Measurements from ENCODE around the gene POMGNT1. TPM values are rescaled to one million over a fixed set of nuclear protein-coding genes. Genes with fewer than 3 reads are reported as not detected.

POMGNT1 gene
- total RNA-seq, 1 donor from 2014 or later, result 26.6 TPM

DNA sequence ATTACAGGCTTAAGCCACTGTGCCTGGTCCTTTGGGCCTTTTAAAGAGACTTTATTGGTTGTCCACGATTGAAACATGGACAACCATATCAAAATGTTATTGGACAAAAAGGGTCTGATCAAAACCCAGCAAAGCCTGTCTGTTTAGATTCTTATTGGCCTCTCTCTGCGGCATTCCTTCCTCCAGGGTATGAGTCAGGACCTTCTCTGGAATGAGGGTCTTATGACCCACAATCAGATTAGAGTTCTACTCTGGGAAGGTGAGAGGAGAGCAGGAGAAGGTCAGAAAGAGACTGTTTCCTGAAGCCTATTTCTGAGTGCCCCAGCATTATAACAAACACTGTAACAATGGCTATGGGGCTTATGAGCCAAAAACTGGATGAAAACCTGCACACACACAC is 12.8 kb upstream of the POMGNT1 start:
- peak in 1 of 2 donors; percentile 19 for DNase-seq (ENCODE audit: low read depth in 2 of 2)

DNA sequence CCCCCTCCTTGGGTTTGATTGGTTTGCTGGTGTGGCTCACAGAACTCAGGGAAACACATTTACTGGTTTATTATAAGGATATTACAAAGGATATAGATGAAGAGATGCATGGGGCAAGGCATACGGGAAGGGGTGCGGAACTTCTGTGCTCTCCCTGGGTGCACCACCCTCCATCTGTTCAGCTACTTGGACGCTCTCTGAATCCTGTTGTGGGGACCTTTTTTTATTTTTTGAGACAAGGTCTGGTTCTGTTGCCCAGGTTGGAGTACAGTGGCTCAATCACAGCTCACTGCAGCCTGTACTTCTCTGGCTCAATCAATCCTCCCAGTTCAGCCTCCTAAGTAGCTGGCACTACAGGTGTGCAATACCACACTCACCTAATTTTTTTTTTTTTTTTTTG is 12.3 kb upstream of the POMGNT1 start:
- no peak for DNase-seq (ENCODE audit: low read depth in 2 of 2)

DNA sequence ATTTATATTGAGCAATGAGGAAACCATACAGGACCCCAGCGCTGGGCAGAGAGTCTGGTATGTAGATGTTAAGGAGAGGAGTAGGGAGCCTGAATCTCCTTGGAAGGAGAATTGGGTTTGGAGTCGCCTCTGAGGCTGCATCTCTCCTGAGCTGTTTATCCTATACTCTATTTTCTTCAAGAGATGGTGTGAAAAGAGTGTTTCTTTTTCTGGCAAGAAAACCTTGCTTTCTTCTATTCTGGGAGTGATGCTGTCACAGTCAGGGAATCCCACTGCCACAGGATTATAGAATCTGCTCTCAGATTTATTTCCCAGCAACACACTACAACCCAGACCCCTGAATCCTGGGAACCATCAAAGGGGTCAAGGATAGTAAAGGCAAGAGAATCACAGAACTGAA is 8.2 kb upstream of the POMGNT1 start:
- DNase-seq (ENCODE audit: low read depth in 2 of 2), result no peak

DNA sequence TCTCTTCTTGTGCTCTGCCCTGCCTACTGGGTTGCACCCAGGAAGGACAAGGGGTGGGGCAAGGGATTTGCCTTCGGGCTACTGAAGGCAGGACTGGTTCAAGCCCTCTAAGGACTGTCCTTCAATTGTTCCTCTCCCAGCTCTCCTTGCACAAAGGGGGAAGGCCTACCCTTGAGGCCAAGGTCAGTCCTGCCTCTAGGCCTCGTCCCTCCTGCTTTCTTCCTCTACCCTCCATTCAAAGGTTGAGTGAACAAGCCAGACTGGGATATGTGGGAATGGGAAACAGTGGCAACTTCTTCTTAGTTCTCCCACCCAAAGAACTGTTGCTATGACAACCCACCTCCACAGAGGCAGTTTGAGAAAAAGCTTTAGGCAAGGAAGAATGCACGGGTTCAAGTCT is 7.6 kb upstream of the POMGNT1 start:
- DNase-seq (ENCODE audit: low read depth in 2 of 2), result no peak

DNA sequence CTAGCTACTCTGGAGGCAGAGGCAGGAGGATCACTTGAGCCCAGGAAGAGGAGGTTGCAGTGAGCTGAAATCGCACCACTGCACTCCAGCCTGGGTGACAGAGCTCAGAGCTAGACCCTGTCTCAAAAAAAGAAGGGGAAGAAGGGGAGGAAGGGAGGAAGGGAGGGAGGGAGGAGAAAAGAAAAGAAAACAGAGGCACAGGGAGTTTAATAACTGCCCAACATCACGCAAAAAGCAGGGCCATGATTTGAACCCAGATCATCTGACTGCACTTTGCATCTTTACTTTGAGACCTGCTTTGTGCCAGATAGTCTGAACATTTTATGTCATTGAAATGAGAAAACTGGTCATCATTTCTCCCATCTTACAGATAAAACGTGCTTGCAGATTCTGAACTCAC is 6.9 kb upstream of the POMGNT1 start:
- DNase-seq (ENCODE audit: low read depth in 2 of 2), result no peak

DNA sequence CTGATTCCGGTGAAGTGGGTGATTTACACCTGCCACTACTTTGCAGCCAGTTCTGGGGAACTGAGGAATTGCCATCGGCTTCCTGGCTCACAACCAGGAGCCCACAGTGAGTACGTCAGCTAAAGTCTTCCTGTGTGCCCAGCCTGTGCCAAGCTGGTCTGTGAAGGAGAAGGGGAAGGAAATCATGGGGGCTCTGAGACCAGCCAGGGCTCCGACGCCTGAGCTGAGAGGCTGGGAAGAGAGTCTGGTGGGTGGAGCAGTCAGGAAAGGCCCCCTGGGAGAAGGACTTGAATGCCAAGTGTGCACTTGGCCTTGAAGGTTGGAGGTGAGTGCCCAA is 6.1 kb upstream of the POMGNT1 start:
- DNase-seq (ENCODE audit: low read depth in 2 of 2), result no peak

DNA sequence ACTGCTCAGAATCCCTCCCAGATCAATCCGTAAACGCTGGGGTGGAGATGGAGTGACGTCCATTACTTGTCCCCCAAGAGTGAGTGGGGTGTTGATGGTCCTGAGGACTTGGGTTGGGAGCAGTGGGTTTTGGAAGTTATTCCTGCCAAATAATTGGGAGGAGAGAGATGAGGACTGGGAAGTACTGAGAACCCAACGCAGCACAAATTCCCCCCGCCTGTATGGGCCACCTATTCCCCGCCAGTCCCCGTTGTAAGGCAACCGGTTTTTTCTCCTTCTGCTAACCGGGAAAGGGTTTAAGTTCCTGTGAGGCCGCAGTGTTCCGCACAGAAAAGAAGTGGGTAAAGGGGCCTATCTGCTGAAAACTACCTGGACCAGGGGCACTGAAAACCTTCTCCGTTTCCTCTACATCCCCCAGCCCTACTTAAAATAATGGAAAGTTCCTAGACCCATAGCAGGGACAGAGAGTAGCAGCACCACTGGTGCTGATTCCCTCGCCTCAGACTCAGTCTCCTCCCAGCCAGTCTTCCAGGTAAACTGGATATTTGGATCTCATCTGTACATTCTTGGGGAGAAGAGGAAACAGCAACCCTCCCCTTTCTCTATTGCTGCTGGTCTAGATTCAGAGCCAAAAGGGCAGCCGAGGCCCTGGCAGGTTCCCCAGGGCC is 5.6 kb upstream of the POMGNT1 start:
- no peak for DNase-seq (ENCODE audit: low read depth in 2 of 2)

DNA sequence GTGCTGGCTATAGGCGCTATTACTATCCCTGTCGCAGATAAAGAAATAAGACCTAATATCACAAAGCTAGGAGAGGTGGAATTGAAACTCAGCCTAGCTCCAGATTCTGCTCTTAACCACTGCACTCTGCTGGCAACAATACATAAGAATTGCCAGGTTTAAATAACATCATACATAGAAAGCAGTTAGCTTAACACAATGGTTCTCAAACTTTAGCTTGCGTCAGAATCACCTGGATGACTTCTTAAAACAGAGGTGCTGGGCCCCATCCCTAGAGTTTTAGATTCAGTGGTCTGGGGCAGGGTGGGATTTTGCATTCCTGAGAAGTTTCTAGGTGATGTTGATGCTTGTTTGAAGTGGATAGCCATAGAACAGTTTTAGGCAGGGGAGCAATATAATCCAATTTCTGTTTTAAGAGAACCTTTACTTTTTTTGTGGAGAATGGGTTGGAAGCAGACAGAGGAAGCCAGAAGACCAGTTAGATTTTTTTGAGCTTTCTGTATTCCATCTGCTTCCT is 1.1 kb upstream of the POMGNT1 start:
- no peak for DNase-seq (ENCODE audit: low read depth in 2 of 2)

DNA sequence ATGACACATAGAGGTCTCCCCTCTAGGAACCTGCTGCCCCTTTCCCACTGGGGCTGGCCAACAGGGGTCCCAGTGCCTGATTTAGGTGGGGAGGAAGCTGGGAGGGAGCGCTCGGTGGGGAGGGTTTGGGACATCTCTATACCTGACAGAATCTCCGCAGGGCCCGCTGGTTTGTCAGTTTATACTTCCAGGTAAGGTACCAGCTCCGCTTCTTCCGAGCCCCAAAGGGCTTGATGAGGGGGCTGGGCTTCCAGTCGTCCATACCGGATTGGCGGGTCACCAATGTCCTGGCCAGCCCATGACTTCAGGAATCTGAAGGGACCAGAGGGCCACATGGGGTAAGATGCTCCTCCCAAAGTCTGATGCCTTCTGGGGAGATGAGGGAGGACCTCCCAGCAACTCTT is 672 bp downstream of the POMGNT1 start:
- DNase-seq (ENCODE audit: low read depth in 2 of 2), result no peak

DNA sequence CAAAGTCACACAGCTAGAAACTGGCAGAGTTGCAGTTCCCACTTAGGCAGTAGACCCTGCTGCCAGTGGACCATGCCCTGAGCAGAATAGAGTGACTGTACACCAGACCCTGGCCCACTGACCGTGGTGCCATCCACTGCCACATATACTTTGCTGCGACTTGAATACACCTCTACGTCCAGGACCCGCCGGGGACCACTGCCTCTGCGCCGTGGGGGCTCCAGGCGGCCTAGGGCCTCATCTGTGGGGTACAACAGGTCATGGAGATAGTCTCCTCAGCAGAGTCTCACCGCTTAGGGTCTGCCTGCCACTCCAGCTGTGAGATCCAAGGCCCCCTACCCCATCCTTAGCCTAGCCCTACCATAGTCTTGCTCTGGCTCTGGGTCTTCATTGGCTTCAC is 1.6 kb downstream of the POMGNT1 start:
- no peak for DNase-seq (ENCODE audit: low read depth in 2 of 2)

DNA sequence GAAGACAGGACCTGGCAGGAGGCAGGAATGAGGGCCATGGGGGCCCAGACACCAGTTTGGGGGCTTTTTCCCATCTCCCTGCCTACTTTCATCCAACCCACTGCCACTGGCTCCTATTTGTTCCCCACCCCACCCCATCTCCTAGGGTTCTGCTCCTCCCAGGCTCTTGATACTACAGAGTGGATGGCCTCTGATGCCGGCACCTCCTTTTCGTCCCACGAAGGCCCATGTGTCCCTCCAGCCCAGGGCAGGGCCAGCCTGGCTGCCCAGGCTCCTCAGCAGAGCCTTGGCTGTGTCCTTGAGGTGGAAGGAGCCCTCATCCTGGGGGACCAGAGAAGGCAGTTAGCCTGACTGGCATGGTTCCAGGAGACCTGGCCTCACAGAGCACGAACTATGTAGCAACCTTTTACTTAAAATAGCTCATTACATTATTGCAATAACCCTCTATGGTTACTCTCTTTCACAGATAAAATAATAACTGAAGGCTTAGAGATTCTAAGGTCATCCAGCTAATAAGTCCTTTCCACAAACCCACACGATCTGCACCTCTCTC is 3.5 kb downstream of the POMGNT1 start:
- DNase-seq (ENCODE audit: low read depth in 2 of 2), result no peak

DNA sequence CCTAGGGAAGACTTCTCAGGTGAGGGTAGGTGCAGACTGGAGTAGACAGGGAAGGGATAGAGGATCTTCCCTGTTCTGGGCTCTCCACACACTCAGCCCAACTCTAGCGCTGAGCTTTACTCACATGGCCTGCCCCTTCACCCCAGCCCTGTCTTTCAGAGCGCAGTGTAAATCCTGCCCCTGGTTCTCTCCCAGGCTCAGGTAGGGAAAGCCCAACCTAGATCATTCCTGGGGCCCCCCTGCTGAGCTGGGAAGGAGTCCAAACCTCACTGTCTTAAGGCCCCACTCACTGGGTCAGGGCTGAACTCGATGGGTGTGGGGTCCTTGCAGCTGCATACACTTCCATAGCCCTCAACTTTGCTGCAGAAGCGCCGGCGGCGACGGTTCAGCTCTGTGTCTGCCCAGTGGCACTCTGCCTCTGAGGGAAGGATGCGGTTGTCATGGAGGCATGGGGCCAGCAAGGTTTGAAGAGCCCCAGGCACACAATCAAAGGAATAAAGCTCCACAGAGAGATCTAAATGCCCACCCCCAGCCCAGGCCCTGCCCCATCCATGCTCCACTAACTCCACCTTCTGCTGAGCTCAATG is 4.2 kb downstream of the POMGNT1 start:
- no peak for DNase-seq (ENCODE audit: low read depth in 2 of 2)

DNA sequence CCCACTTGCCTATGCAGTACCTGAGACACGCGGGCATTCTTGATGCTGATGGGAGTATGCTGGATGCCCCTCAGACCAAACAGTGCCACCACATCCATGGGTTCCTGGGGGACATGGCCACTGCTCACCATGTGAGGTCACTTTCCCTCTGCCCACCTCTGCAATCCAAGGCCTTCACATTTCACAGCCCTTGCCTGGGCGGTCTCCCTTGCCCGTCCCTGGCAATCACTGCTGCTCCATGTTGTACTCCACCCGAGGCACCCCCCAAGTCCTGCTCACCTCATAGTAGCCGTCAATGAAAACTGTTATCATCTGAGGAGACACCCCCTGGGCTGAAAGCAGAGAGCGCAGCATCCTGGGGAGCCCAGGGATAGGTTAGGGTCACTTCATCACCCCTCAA is 4.9 kb downstream of the POMGNT1 start:
- DNase-seq (ENCODE audit: low read depth in 2 of 2), result no peak

DNA sequence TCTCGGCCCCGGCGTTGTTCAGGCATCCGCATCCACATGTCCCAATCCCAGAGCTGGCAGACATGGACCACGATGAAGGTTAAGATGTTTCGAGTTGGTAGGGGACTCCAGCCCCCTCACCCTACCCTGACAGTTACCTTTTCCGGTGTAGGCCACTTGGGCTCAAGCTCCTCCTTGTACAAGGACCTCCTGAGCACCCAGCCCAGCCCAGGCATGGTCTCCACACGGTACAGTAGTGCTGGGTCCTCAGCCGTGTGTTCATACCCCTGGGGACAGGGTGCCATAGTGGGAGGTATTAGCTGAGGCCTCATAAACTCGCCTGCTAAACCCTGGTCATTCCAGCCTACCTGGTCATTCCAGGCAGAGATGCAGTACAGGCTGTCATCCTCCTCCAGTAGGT is 6.1 kb downstream of the POMGNT1 start:
- DNase-seq (ENCODE audit: low read depth in 2 of 2), result no peak

DNA sequence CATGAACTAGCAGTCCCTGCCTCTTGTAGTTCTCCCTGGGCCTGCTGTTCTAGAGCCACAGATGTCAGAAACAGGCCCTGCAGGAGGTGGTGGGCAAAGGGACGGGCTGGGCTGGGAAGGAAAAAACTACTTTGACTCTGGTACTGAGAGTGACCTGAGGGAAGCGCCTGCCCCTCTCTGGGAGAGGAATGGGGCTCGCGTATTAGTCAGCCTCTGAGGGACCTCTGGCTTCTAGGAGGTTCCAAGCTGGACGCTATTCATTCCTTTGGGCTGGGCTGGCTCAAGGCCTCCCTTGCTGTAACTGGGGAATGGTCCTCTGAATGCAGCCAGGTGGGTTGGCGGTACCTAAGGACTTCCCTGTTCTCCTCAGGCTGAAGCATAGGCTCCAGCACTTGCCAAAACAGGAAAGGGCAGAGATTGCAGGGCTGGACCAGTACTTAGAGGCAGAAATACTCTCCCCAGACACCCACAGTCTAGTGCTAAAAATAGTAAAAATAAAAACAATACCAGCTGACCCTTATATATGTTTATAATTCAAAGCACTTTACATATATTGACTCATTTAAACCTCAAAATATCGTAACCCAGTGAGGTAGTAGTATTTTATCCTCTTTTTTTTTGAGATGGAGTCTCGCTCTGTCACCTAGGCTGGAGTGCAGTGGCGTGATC is 7.1 kb downstream of the POMGNT1 start:
- no peak for DNase-seq (ENCODE audit: low read depth in 2 of 2)

DNA sequence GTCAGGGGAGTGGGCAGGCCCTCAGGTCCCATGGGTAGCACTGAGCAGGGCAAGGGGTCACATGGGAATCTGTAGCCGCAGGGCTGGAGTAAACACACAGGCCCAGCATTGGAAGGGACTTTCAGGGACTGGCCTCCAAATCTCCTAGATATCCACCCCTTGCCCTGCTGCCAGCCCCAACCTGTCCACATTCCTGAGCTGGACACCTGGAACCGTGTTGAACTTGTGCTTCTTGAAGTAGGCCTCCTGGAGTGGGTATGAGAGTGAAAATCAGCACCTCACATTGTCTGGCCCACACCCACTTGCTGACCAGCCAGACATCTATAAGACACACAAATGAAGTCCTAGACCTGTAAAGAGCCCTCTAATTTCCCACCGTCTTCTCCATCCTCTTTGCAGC is 7.7 kb downstream of the POMGNT1 start:
- no peak for DNase-seq (ENCODE audit: low read depth in 2 of 2)

DNA sequence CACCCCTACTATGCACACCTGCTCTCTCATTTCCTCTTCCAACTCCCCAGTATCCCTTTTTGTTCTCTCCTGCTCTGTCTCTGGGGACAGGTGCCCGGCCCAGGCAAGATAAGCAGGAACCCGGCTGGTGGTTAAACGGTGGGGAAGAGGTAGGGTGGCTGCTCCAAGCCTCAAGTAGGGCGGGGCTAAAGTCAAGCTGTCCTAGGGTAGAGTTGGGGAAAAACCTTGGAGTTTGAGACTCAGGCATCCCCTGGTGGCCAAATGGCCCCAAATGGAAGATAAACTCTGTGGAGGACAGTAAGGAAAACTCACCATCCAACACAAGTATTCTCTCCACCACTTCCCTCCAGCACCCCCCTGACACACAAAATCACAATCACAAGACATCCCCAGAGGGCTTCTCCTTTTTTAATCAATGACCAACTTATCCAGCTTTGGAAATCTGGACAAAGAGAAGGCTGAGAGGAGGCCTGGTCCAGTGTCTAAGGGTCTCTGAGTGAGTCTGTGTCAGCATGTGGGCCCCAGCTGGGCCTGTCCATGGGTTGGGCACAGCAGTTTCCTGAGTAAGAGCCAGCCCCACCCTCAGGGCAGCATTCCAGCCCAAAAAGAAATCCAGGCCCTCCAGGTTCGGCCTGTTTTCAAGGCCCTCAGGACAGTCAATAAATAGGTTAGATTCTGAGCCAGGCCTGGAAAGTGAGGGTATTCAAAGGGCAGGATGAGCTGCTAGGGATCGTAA is 9.8 kb downstream of the POMGNT1 start:
- no peak for DNase-seq (ENCODE audit: low read depth in 2 of 2)

DNA sequence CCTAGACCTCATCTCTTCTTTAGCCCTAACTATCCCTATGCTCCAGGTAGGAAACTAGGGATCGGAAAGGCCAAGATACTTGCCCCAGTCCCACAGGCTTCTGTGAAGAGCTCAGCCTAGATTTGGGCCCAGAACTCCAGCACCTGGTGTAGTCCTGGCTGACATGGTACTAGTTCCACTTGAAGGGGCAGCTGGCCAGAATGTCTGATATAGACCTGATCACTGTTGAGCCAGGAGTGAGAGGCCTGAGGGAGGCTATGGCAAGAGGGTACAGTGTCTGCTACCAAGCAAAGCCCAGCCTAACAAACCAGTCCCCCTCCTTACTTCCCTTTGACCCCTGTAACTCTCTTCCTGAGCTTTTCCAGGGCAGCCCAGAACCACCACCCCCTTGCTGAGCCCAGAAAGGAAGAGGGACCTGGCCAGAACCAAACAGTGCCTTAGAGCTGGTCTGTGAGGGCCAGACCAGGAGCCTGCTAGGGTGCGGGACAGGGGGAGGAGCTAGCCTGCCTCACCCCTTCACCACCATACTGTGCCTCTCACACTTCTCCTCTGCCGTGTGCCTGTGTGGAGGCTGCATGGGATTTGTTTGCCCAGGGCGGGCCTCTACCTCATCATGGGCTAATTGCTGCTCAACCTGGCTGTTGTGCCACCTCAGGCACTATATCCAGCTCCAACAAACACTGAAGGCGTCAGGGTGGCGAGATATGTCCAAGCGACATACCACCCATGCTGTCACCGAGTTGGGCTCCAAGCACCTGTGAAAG is 10.9 kb downstream of the POMGNT1 start:
- DNase-seq (ENCODE audit: low read depth in 2 of 2), result no peak

DNA sequence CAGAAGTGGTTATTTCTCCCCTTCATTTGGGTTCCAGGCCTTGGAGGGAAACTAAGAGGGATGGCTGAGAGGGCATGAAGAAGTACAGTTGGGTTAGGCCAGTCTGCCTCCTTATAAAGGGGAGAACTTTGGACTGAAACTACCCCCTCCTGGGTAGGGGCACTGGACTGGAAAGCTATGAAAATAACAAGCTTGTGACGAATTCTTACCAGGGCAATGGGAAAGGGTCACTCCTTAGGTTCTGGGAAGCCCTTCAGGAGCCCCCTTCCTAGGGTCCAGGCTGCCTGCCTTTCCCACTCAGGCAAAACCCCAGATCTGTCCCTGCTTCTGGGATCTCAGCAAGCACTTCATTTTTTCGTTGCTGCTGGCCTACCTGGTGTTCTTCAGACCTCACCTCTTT is 12.2 kb downstream of the POMGNT1 start:
- DNase-seq (ENCODE audit: low read depth in 2 of 2), result no peak

DNA sequence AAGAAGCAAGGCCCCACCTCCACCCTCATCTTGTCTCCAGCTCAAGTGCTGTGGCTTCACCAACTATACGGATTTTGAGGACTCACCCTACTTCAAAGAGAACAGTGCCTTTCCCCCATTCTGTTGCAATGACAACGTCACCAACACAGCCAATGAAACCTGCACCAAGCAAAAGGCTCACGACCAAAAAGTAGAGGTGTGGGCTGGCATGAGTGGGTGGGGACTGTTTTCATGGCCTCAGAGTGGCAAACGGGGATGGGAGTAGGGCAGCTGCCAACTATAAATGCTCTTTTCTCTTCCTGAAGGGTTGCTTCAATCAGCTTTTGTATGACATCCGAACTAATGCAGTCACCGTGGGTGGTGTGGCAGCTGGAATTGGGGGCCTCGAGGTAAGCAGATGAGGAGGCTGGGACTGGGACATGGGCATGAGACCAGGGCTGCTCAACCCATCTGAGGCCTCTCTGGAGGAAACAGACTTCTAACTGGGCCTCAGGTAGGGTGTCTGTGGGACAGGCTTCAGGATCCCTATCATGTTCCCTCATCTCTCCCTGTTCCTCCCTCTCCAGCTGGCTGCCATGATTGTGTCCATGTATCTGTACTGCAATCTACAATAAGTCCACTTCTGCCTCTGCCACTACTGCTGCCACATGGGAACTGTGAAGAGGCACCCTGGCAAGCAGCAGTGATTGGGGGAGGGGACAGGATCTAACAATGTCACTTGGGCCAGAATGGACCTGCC is 13.1 kb downstream of the POMGNT1 start:
- DNase-seq (ENCODE audit: low read depth in 2 of 2), result no peak
